Heart right ventricle (tissue), 16 donors: Measurements from ENCODE around the gene SELENOM. TPM values are rescaled to one million over a fixed set of nuclear protein-coding genes. Genes with fewer than 3 reads are reported as not detected.

Experiments
- ATAC-seq, 8 donors: fragments of 200-7000 bp; cut with Tn5 transposase; one replicate each; pipeline ENCODE4 v1.9.1; 2020; ENCODE audit warnings: mild to moderate bottlenecking in 8 of 8, moderate library complexity in 8 of 8, moderate number of reproducible peaks in 1 of 8
- DNase-seq, 2 donors: peaks; one replicate each; pipeline ENCODE4 v3.0.0-alpha.2; 2020
- H3K27ac ChIP-seq, 10 donors: fragments of 200-600 bp; sonication (generic) in 2 of 10; one replicate each; pipeline versions ENCODE4 v1.5.0 to v1.8.0; 2020 to 2022; ENCODE audit warnings: mild to moderate bottlenecking in 3 of 10
- H3K27me3 ChIP-seq, 7 donors: fragments of 200-600 bp; one replicate each; pipeline ENCODE4 v1.8.0; 2021 to 2022; ENCODE audit warnings: mild to moderate bottlenecking in 2 of 7
- H3K36me3 ChIP-seq, 9 donors: fragments of 200-600 bp; sonication (generic) in 1 of 9; one replicate each; pipeline versions ENCODE4 v1.5.0 to v1.8.0; 2020 to 2022; ENCODE audit warnings: mild to moderate bottlenecking in 2 of 9
- H3K4me1 ChIP-seq, 9 donors: fragments of 200-600 bp; sonication (generic) in 1 of 9; one replicate each; pipeline versions ENCODE4 v1.5.0 to v1.8.0; 2020 to 2022; ENCODE audit warnings: mild to moderate bottlenecking in 4 of 9
- H3K4me3 ChIP-seq, 10 donors: fragments of 200-600 bp; sonication (generic) in 2 of 10; one replicate each; pipeline versions ENCODE4 v1.5.0 to v1.8.0; 2020 to 2022; ENCODE audit warnings: mild to moderate bottlenecking in 7 of 10, moderate library complexity in 2 of 10
- H3K9me3 ChIP-seq, 11 donors: fragments of 200-600 bp in 10 of 11; sonication (generic) in 2 of 11; one replicate each; pipeline versions ENCODE4 v1.5.0 to v1.8.0; 2013 to 2022; ENCODE audit warnings: mild to moderate bottlenecking in 2 of 11, control low read depth in 1 of 11, moderate library complexity in 1 of 11
- CTCF ChIP-seq, 9 donors: fragments of 200-600 bp; sonication (generic) in 2 of 9; IDR thresholded peaks; one replicate each; pipeline versions ENCODE4 v1.5.0 to v1.8.0; 2021 to 2022; ENCODE audit warnings: antibody characterized with exemption in 9 of 9, mild to moderate bottlenecking in 5 of 9, moderate library complexity in 1 of 9
- WGBS, 2 donors: extraction: QIAGEN DNeasy Blood & Tissue Kit; methylation state at CpG; one replicate each; pipeline ENCODE4 v1.1.7; 2013; ENCODE audit warnings: inconsistent platforms in 1 of 2; 5-methylcytosine and 5-hydroxymethylcytosine counted together
- intact Hi-C, 10 donors: fragments of 100-400 bp; cut with DNase I; formaldehyde crosslinking; loops; one replicate each; pipeline versions ENCODE4 v1.11.1 to v1.14.2; 2022
- polyA plus RNA-seq, 2 donors: library from polyadenylated mRNA; stranded (reverse); fragments of 200-250 nt; gene quantifications; one replicate each; pipeline ENCODE4 v1.2.3, GENCODE V29; 2013
- total RNA-seq, 10 donors: library from RNA; stranded (reverse); fragmentation: NEBNext Ultra II Directional in 3 of 10; extraction: Animal tissue kit (Norgen Biotek cat#: 25700) in 3 of 10; gene quantifications; one replicate each; pipeline versions ENCODE4 v1.2.1 to v1.2.4, GENCODE V29; 2021 to 2023
- donor health status: Arrhythmogenic right ventricular cardiomyopathy.
- donor health status: ischemic (EF 13 %, LVEDD 7.1; RV severe dilation, severe dysfunction).
- donor health status: healthy with polysubstance abuse.
- donor health status: DM: no; HTN: yes; CAD: no.
- donor health status: DM: no; HTN: no; CAD: no.
- donor health status: ischemic (EF 25% LVEDD 6.9; RV normal size, moderate dysfunction).
- donor health status: ischemic (EF 25% LVEDD 5.7; RV mildly dilated, moderate dysfunction).
- donor health status: healthy.
- donor health status: DM: yes; HTN: yes; CAD: no.
- donor health status: Ischemic cardiomyopathy.
- donor health status: ischemic (EF 35%, LVEDD 5.7; RV mildly dilated, moderate dysfunction).
- donor health status: nonischemic (EF 11% LVEDD 7.7; RV severe dilation, severe dysfunction).
- donor health status: DM: yes; HTN: yes; CAD: no.
- donor health status: PGD.
- donor health status: ischemic (EF 29% LVEDD 5.4; RV normal size, mild dysfunction).
- donor health status: nonischemic (EF 23%, LVEDD 6.1; RV moderate dilation, normal function).

SELENOM gene
- total and polyA plus RNA-seq, 12 donors = 21.5 to 134 (median 47.2) TPM

- peak overlapping the region in 1 of 10 donors; percentile 94 for H3K27ac ChIP-seq
- H3K27me3 ChIP-seq = no peaks in the 10 kb centered on the region
- peak in 7 of 9 donors; percentile 12 to 45 (median 27) for TF ChIP-seq CTCF (IDR thresholded peaks at IDR 0.05)
- no peaks in the 10 kb centered on the region for H3K9me3 ChIP-seq
- 50 to 56% methylated on average over 34 to 35 of the region's 35 CpGs for WGBS, 2 donors
- ATAC-seq (no peak), DNase-seq (peak; percentile 15 to 34)
- no peak overlapping the region for H3K4me3 ChIP-seq
- peaks cover 7 to 57% (median 30%) of the 10 kb centered on the region in 9 donors for H3K4me1 ChIP-seq
- peaks cover 0 to 60% (median 46%) of the 10 kb centered on the region in 9 donors for H3K36me3 ChIP-seq
- intact Hi-C loops = loop anchor here in 4 of 10 donors (5.0 to 10.0 kb wide), 4 partner anchors 42 to 130 kb away; partner anchors contain the start of gene LIMK2 (in 2 of the 4)
Observed at GRCh38 chr22:31104869-31105268, 2.5 kb downstream of the SELENOM start.

GRCh38 chr22:31103899-31104694 lies 3.3 kb downstream of the SELENOM start:
- H3K4me3 ChIP-seq = no peak overlapping the region
- H3K9me3 ChIP-seq = no peaks in the 10 kb centered on the region
- intact Hi-C loops = loop anchor here in 2 of 10 donors (10.0 kb wide), 2 partner anchors 111 to 131 kb away; partner anchors contain the start of gene LIMK2 (in 1 of the 2)
- H3K4me1 ChIP-seq = peaks cover 7 to 58% (median 30%) of the 10 kb centered on the region in 9 donors
- peak; percentile 12 to 51 for DNase-seq
- ATAC-seq = no peak
- H3K27me3 ChIP-seq = no peaks in the 10 kb centered on the region
- peak overlapping the region in 2 of 10 donors; percentile 57 to 73 for H3K27ac ChIP-seq
- WGBS, 2 donors = 71 to 76% methylated on average over 33 of the region's 33 CpGs
- TF ChIP-seq CTCF (IDR thresholded peaks at IDR 0.05) = no peak
- peaks cover 0 to 68% (median 54%) of the 10 kb centered on the region in 9 donors for H3K36me3 ChIP-seq

- ATAC-seq (no peak), DNase-seq (no peak)
- H3K4me3 ChIP-seq = no peak overlapping the region
- peaks cover 7 to 66% (median 38%) of the 10 kb centered on the region in 9 donors for H3K4me1 ChIP-seq
- H3K27ac ChIP-seq = peak overlapping the region in 9 of 10 donors; percentile 26 to 73 (median 43)
- intact Hi-C loops = loop anchor here in 2 of 10 donors (10.0 kb wide), 2 partner anchors 112 to 132 kb away; partner anchors contain the start of gene LIMK2 (in 1 of the 2)
- no peak for TF ChIP-seq CTCF (IDR thresholded peaks at IDR 0.05)
- WGBS, 2 donors = 79 to 87% methylated on average over 2 of the region's 2 CpGs
- no peaks in the 10 kb centered on the region for H3K9me3 ChIP-seq
- no peaks in the 10 kb centered on the region for H3K27me3 ChIP-seq
- H3K36me3 ChIP-seq = peaks cover 0 to 78% (median 63%) of the 10 kb centered on the region in 9 donors
Observed at GRCh38 chr22:31103111-31103510, 4.3 kb downstream of the SELENOM start.

- DNase-seq (peak; percentile 47 to 67), ATAC-seq (peak in 6 of 8 donors; percentile 7 to 69 (median 33))
- Histone ChIP-seq H3K27me3 (no peaks in the 10 kb centered on the region), H3K36me3 (peaks cover 0 to 83% (median 69%) of the 10 kb centered on the region in 9 donors), H3K4me3 (no peak overlapping the region), H3K27ac (peak overlapping the region in 9 of 10 donors; percentile 32 to 73 (median 57)), H3K9me3 (no peaks in the 10 kb centered on the region), H3K4me1 (peaks cover 7 to 67% (median 34%) of the 10 kb centered on the region in 9 donors)
- 62 to 65% methylated on average over 8 of the region's 8 CpGs for WGBS, 2 donors
- no peak for TF ChIP-seq CTCF (IDR thresholded peaks at IDR 0.05)
- intact Hi-C loops = loop anchor here in 2 of 10 donors (10.0 kb wide), 2 partner anchors 112 to 132 kb away; partner anchors contain the start of gene LIMK2 (in 1 of the 2)
Observed at GRCh38 chr22:31102441-31103081, 4.8 kb downstream of the SELENOM start.
